CD14-positive monocyte (primary cell): Measurements from ENCODE around the gene HIVEP3. TPM values are rescaled to one million over a fixed set of nuclear protein-coding genes. Genes with fewer than 3 reads are reported as not detected.

Experiments
- DNase-seq, 3 donors: peaks; one replicate each; pipeline ENCODE4 v3.0.0-alpha.2; 2011 to 2022
- H2AFZ ChIP-seq: 2 replicates; pipeline ENCODE4 v1.6.0; 2012; ENCODE audit warnings: mild to moderate bottlenecking, low read depth, low read length, inconsistent platforms; ENCODE audit not compliant: insufficient read depth, poor library complexity, severe bottlenecking
- H3K27ac ChIP-seq, 2 donors: 1 replicate in 1 of 2; 2 replicates in 1 of 2; pipeline ENCODE4 v1.5.1; 2012 to 2013; ENCODE audit warnings: low read length in 2 of 2, control low read depth in 1 of 2, inconsistent platforms in 1 of 2, low read depth in 1 of 2, mild to moderate bottlenecking in 1 of 2
- H3K27me3 ChIP-seq, 2 donors: one replicate each; pipeline versions ENCODE4 v1.6.0 to v1.6.1; 2011 to 2013; ENCODE audit warnings: low read length in 2 of 2; ENCODE audit not compliant: control insufficient read depth in 2 of 2, insufficient read depth in 2 of 2
- H3K36me3 ChIP-seq, 2 donors: replicated peaks in 1 of 2; 1 replicate in 1 of 2; 2 replicates in 1 of 2; pipeline versions ENCODE4 v1.5.1 to v1.6.1; 2012 to 2013; ENCODE audit warnings: low read length in 2 of 2, control low read depth in 1 of 2, inconsistent platforms in 1 of 2, mild to moderate bottlenecking in 1 of 2; ENCODE audit not compliant: insufficient read depth in 2 of 2, control insufficient read depth in 1 of 2
- H3K4me1 ChIP-seq, 2 donors: 1 replicate in 1 of 2; 2 replicates in 1 of 2; pipeline versions ENCODE4 v1.5.1 to v1.6.1; 2012 to 2013; ENCODE audit warnings: low read length in 2 of 2, control low read depth in 1 of 2, inconsistent platforms in 1 of 2, mild to moderate bottlenecking in 1 of 2, moderate library complexity in 1 of 2; ENCODE audit not compliant: insufficient read depth in 2 of 2, control insufficient read depth in 1 of 2
- H3K4me2 ChIP-seq: replicated peaks from 2 replicates; pipeline ENCODE3; 2012; ENCODE audit warnings: low read length, moderate library complexity, mild to moderate bottlenecking; ENCODE audit not compliant: poor library complexity, severe bottlenecking; ENCODE audit errors: extremely low read depth
- H3K4me3 ChIP-seq, 3 experiments: fragments of 200-600 bp in 1 of 3; sonication (generic) in 1 of 3; replicated peaks in 1 of 3; 1 replicate in 2 of 3; 2 replicates in 1 of 3; pipeline ENCODE4 v1.5.1; 2011 to 2013; ENCODE audit warnings: low read length in 3 of 3, mild to moderate bottlenecking in 3 of 3, control low read depth in 2 of 3, low read depth in 2 of 3, inconsistent platforms in 1 of 3, moderate library complexity in 1 of 3
- H3K79me2 ChIP-seq: 2 replicates; pipeline ENCODE4 v1.6.0; 2012; ENCODE audit warnings: mild to moderate bottlenecking, control low read depth, inconsistent platforms, low read length, moderate library complexity; ENCODE audit not compliant: insufficient read depth
- H3K9ac ChIP-seq: 2 replicates; pipeline ENCODE4 v1.6.0; 2017; ENCODE audit warnings: low read length, mild to moderate bottlenecking; ENCODE audit not compliant: insufficient read depth, poor library complexity, severe bottlenecking
- H3K9me3 ChIP-seq, 2 donors: replicated peaks in 1 of 2; 1 replicate in 1 of 2; 2 replicates in 1 of 2; pipeline versions ENCODE4 v1.5.1 to v1.6.1; 2012 to 2013; ENCODE audit warnings: low read length in 2 of 2, control low read depth in 1 of 2; ENCODE audit not compliant: control insufficient read depth in 1 of 2, insufficient read depth in 1 of 2
- H4K20me1 ChIP-seq: 2 replicates; pipeline ENCODE4 v1.6.0; 2012; ENCODE audit warnings: mild to moderate bottlenecking, low read length, control low read depth, moderate library complexity; ENCODE audit not compliant: insufficient read depth
- H3K27ac Mint-ChIP-seq, 7 donors: one replicate each; pipeline ENCODE4 v1.8.0; 2020; ENCODE audit warnings: mild to moderate bottlenecking in 7 of 7, mixed read lengths in 7 of 7, moderate library complexity in 6 of 7, inconsistent platforms in 2 of 7
- H3K27me3 Mint-ChIP-seq, 3 donors: one replicate each; pipeline ENCODE4 v1.8.0; 2021 to 2022; ENCODE audit warnings: low read depth in 3 of 3, mild to moderate bottlenecking in 3 of 3, mixed read lengths in 3 of 3, moderate library complexity in 3 of 3, inconsistent platforms in 1 of 3
- H3K36me3 Mint-ChIP-seq, 2 donors: one replicate each; pipeline ENCODE4 v1.8.0; 2020; ENCODE audit warnings: mixed read lengths in 2 of 2, inconsistent platforms in 1 of 2, mild to moderate bottlenecking in 1 of 2
- H3K4me1 Mint-ChIP-seq: one replicate; pipeline ENCODE4 v1.8.0; 2020; ENCODE audit warnings: mild to moderate bottlenecking, mixed read lengths
- H3K4me3 Mint-ChIP-seq, 2 donors: one replicate each; pipeline ENCODE4 v1.8.0; 2020; ENCODE audit warnings: mild to moderate bottlenecking in 2 of 2, mixed read lengths in 2 of 2, moderate library complexity in 1 of 2
- H3K9me3 Mint-ChIP-seq, 7 donors: one replicate each; pipeline ENCODE4 v1.8.0; 2020 to 2022; ENCODE audit warnings: mixed read lengths in 7 of 7, mild to moderate bottlenecking in 6 of 7, moderate library complexity in 6 of 7, inconsistent platforms in 2 of 7
- CTCF ChIP-seq: fragments of 200-600 bp; IDR thresholded peaks from one replicate; pipeline ENCODE4 v1.8.0; 2022; ENCODE audit warnings: antibody characterized with exemption, mild to moderate bottlenecking
- WGBS: methylation state at CpG from one replicate; pipeline ENCODE4 v1.1.5; 2013; ENCODE audit warnings: missing lambda C conversion rate; ENCODE audit not compliant: insufficient coverage; 5-methylcytosine and 5-hydroxymethylcytosine counted together
- intact Hi-C, 2 donors: fragments of 100-400 bp; cut with micrococcal nuclease; formaldehyde crosslinking; loops; one replicate each; pipeline versions ENCODE4 v1.15.0 to v1.15.1; 2023
- polyA plus RNA-seq, 3 donors: library from polyadenylated mRNA; depleted of rRNA in 1 of 3; unstranded in 2 of 3; stranded (reverse) in 1 of 3; fragments of 300-500 nt in 2 of 3; fragments of >200 nt in 1 of 3; fragmentation: Illumina TruSeq in 2 of 3; gene quantifications; 1 replicate in 2 of 3; 2 replicates in 1 of 3; pipeline ENCODE4 v1.2.3, GENCODE V29; 2012 to 2021

HIVEP3 gene
- polyA plus RNA-seq, 3 donors: 1.2 to 3.7 (median 1.8) TPM

GRCh38 chr1:41608211-41608610 is 310.5 kb downstream of the HIVEP3 start:
- no peaks in the 10 kb centered on the region for H3K79me2 ChIP-seq
- no peak overlapping the region for H3K4me3 ChIP-seq
- Mint-ChIP-seq H3K27me3 (peaks cover 0 to 2% (median 0%) of the 10 kb centered on the region in 3 donors), H3K36me3 (peaks cover 19 to 21% of the 10 kb centered on the region in 2 donors), H3K4me3 (no peak overlapping the region), H3K27ac (peak overlapping the region in 1 of 7 donors; percentile 46), H3K9me3 (peaks cover 0 to 1% (median 0%) of the 10 kb centered on the region in 7 donors), H3K4me1 (peaks cover 11% of the 10 kb centered on the region)
- H2AFZ ChIP-seq: no peak overlapping the region
- 94% methylated on average over 2 of the region's 4 CpGs for WGBS
- peaks cover 68% of the 10 kb centered on the region for H4K20me1 ChIP-seq
- no peak overlapping the region for H3K4me2 ChIP-seq
- H3K9ac ChIP-seq: no peak overlapping the region
- H3K4me1 ChIP-seq: peaks cover 0 to under 1% of the 10 kb centered on the region in 2 donors
- no peaks in the 10 kb centered on the region for H3K27me3 ChIP-seq
- no peaks in the 10 kb centered on the region for H3K9me3 ChIP-seq
- no peak for TF ChIP-seq CTCF
- no peaks in the 10 kb centered on the region for H3K36me3 ChIP-seq
- intact Hi-C loops: no loop called here
- no peak overlapping the region for H3K27ac ChIP-seq
- peak in 1 of 3 donors; percentile 48 for DNase-seq

GRCh38 chr1:41607808-41608207 is 310.9 kb downstream of the HIVEP3 start:
- peaks cover 11% of the 10 kb centered on the region for H3K4me1 Mint-ChIP-seq
- no peak for TF ChIP-seq CTCF
- no peaks in the 10 kb centered on the region for H3K36me3 ChIP-seq
- peaks cover 19 to 21% of the 10 kb centered on the region in 2 donors for H3K36me3 Mint-ChIP-seq
- peak overlapping the region in 1 of 7 donors; percentile 46 for H3K27ac Mint-ChIP-seq
- H3K79me2 ChIP-seq: no peaks in the 10 kb centered on the region
- H3K27ac ChIP-seq: no peak overlapping the region
- H3K27me3 ChIP-seq: no peaks in the 10 kb centered on the region
- no CpG with 5 or more reads among the region's 5 CpGs for WGBS
- intact Hi-C loops: no loop called here
- H4K20me1 ChIP-seq: peaks cover 64% of the 10 kb centered on the region
- peaks cover 0 to 1% (median 0%) of the 10 kb centered on the region in 7 donors for H3K9me3 Mint-ChIP-seq
- no peak overlapping the region for H3K4me3 ChIP-seq
- H3K27me3 Mint-ChIP-seq: peaks cover 0 to 2% (median 0%) of the 10 kb centered on the region in 3 donors
- no peak overlapping the region for H2AFZ ChIP-seq
- no peak overlapping the region for H3K4me2 ChIP-seq
- no peaks in the 10 kb centered on the region for H3K4me1 ChIP-seq
- no peaks in the 10 kb centered on the region for H3K9me3 ChIP-seq
- no peak for DNase-seq
- H3K4me3 Mint-ChIP-seq: no peak overlapping the region
- H3K9ac ChIP-seq: no peak overlapping the region
